ENCODE results near the gene HOXA5.

HOXA5 gene

DNA sequence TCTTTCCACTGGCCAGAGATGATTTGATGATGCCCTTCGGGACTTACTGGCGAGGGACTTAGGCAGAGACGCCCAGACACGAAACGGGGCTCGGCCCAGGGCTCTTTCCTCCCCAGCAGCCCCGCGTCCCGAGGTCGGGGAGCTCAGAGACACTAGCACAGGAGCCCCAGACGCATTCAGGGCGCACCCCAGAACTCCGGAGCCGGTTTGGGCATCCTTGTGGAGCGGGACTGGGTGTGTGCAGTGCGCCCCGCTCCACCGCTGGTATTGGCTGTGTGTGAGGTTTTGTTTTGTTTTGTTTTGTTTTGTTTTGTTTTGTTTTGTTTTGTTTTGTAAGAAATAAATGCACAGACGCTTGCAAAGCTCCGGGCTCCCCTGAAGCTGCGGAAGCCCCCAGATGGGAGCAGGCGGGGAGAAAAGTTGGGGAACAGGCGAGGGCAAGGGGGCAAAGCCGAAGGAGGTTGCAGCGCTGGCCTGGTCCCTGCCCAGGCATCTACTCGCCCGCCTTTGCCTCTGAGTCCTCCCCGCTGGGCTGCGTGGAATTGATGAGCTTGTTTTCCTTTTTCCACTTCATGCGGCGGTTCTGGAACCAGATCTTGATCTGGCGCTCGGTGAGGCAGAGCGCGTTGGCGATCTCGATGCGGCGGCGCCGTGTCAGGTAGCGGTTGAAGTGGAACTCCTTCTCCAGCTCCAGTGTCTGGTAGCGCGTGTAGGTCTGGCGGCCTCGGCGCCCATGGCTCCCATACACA lies 1.9 kb upstream of the HOXA5 start:
- Histone ChIP-seq H3K27me3 (ENCODE audit: insufficient read depth, poor library complexity, severe bottlenecking) (peaks cover 16% of the 10 kb centered on the region), H3K4me3 (replicated peaks; ENCODE audit: insufficient read depth, low read length) (no peak overlapping the region), H3K27ac (replicated peaks) (no peak overlapping the region)
- DNase-seq (ENCODE audit: low read depth in 1 of 2, low spot score in 1 of 2) = no peak
- no peak for TF ChIP-seq CTCF (IDR thresholded peaks at IDR 0.05; ENCODE audit: insufficient read depth, low read length)
- no peak for TF ChIP-seq SPI1 (IDR thresholded peaks at IDR 0.05; ENCODE audit: borderline replicate concordance, low read depth)

DNA sequence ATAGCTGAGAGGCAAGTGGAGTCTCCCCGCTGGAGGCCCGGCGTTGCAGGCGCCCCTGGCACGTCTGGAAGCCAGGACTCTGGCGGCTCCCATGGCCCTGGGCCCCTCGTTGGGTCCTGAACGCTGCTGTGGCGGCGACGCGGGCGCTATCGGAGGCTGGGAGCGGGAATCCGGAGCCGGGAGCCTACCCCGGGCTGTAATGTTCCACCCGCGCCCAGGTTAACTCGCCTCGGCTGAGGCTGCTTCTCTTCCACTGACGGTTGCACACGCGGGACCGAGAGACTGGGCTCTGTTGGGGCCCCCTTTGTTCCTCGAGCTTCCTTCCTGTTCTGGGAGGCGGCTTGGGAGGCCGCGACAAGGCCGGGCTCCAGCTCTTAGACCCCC lies 1.3 kb upstream of the HOXA5 start:
- H3K27ac ChIP-seq (replicated peaks) = no peak overlapping the region
- peaks cover 16% of the 10 kb centered on the region for H3K27me3 ChIP-seq (ENCODE audit: insufficient read depth, poor library complexity, severe bottlenecking)
- no peak for DNase-seq (ENCODE audit: low read depth in 1 of 2, low spot score in 1 of 2)
- no peak overlapping the region for H3K4me3 ChIP-seq (replicated peaks; ENCODE audit: insufficient read depth, low read length)
- no peak for TF ChIP-seq POLR2AphosphoS5 (IDR thresholded peaks at IDR 0.05; ENCODE audit: low read depth)
- no peak for TF ChIP-seq CTCF (IDR thresholded peaks at IDR 0.05; ENCODE audit: insufficient read depth, low read length)
- TF ChIP-seq GABPA (IDR thresholded peaks at IDR 0.05; ENCODE audit: low read depth) = no peak
- TF ChIP-seq SPI1 (IDR thresholded peaks at IDR 0.05; ENCODE audit: borderline replicate concordance, low read depth) = no peak
- no peak for TF ChIP-seq REST (IDR thresholded peaks at IDR 0.05; ENCODE audit: insufficient replicate concordance, low read depth)

DNA sequence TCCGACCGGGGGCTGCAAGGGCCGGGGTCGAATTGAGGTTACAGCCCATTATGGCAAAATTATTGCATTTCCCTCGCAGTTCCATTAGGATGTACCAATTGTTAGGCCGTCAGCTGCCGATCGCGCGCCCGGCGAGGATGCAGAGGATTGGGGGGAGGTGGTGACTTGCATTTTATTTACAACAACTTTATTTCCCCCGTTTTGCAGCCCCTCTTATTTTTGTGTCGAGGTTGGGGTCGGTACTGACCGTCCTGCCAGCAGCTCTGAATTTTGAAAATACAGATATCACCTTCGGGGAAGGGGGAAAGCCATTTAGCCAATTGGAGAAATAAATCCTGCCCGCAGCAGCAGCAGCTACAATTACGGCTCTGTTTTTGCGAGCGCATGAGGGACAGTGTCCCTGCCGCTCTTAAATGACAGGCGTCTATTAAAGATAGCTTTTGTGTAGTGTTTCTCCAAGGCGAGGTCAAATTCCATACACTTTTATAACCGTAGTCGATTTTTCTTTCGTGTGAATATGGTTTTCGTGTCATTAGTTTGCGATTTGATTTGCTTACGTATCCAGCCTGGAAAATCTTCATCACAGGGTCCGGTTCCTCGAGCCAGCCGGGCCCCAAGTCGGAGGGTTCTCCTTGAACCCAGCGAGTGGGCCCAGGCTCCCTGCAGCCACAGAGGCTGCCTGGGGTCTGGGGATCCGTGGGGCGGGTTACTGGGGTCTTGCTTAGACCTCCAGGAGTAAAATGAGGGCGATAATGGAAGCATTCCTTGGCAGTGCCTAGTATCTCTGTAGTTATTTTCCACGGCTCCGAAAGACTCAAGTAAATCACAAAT lies 684 bp upstream of the HOXA5 start:
- Histone ChIP-seq H3K27me3 (ENCODE audit: insufficient read depth, poor library complexity, severe bottlenecking) (peaks cover 16% of the 10 kb centered on the region), H3K27ac (replicated peaks) (no peak overlapping the region), H3K4me3 (replicated peaks; ENCODE audit: insufficient read depth, low read length) (no peak overlapping the region; the same call in 1 of the 2 replicates)
- no peak for DNase-seq (ENCODE audit: low read depth in 1 of 2, low spot score in 1 of 2)
- no peak for TF ChIP-seq REST (IDR thresholded peaks at IDR 0.05; ENCODE audit: insufficient replicate concordance, low read depth)
- TF ChIP-seq POLR2AphosphoS5 (IDR thresholded peaks at IDR 0.05; ENCODE audit: low read depth) = no peak
- TF ChIP-seq CTCF (IDR thresholded peaks at IDR 0.05; ENCODE audit: insufficient read depth, low read length) = no peak
- TF ChIP-seq SPI1 (IDR thresholded peaks at IDR 0.05; ENCODE audit: borderline replicate concordance, low read depth) = no peak
- no peak for TF ChIP-seq GABPA (IDR thresholded peaks at IDR 0.05; ENCODE audit: low read depth)

All from HL-60 (cell line).